Colonic mucosa (tissue), 4 donors: ENCODE measurements around the gene KLF1. TPM values are rescaled to one million over a fixed set of nuclear protein-coding genes. Genes with fewer than 3 reads are reported as not detected.
A peak's percentile ranks its signal among the peaks of the same experiment; 100 is the strongest.
"Not testable (repeated sequence)": the region's sequence is repeated elsewhere in the genome, so short reads cannot be mapped to it uniquely, and the experiment has no call there.

Source experiments
- DNase-seq: peaks from one replicate; pipeline ENCODE4 v3.0.0-alpha.2; 2020
- H3K27ac ChIP-seq: fragments of 200-600 bp; one replicate; pipeline ENCODE4 v1.8.0; 2021
- H3K27me3 ChIP-seq: fragments of 200-600 bp; one replicate; pipeline ENCODE4 v1.8.0; 2021
- H3K36me3 ChIP-seq: fragments of 200-600 bp; one replicate; pipeline ENCODE4 v1.8.0; 2021
- H3K4me1 ChIP-seq: fragments of 200-600 bp; one replicate; pipeline ENCODE4 v1.8.0; 2021; ENCODE audit warnings: mild to moderate bottlenecking
- H3K4me3 ChIP-seq: fragments of 200-600 bp; one replicate; pipeline ENCODE4 v1.8.0; 2021
- H3K9ac ChIP-seq, 2 donors: one replicate each; pipeline ENCODE4 v1.7.0; 2013; ENCODE audit warnings: control low read depth in 2 of 2, low read depth in 2 of 2, low read length in 2 of 2
- H3K9me3 ChIP-seq: fragments of 200-600 bp; one replicate; pipeline ENCODE4 v1.8.0; 2021
- intact Hi-C: fragments of 100-400 bp; cut with DNase I; formaldehyde crosslinking; loops from one replicate; pipeline ENCODE4 v1.14.1; 2022
- total RNA-seq, 2 donors: library from RNA; stranded (reverse); fragmentation: NEBNext Ultra II Directional in 1 of 2; extraction: Animal tissue kit (Norgen Biotek cat#: 25700) in 1 of 2; gene quantifications; one replicate each; pipeline ENCODE4 v1.2.1, GENCODE V29; 2021
- TF ChIP-seq, protein P1 (sequence below): fragments of 200-600 bp; IDR thresholded peaks from one replicate; pipeline ENCODE4 v1.8.0; 2022; ENCODE audit warnings: antibody characterized with exemption, mild to moderate bottlenecking
- donor health status: healthy.
- donor health status: DM: no; HTN: no; CAD: no.
- donor health status: DM: no; HTN: no; CAD: no.

Gene KLF1
- total RNA-seq, 2 donors from 2014 or later, result 0.25 TPM; not detected in 1

DNA sequence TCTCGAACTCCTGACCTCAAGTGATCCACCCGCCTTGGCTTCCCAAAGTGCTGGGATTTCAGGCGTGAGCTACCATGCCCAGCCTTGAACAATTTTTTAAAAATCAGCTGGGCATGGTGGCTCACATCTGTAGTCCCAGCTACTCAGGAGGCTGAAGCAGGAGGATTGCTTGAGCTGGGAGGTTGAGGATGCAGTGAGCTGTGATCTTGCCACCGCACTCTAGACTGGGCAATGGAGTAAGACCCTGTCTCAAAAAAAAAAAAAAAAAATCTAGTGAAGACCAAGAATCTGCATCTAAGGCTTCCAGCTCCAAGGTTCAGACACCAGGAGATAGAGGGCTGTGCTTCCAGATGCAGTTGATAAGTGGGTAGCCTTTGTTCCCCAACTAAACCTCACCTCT is 22.9 kb downstream of the KLF1 start:
- Histone ChIP-seq H3K4me3 (no peak overlapping the region), H3K9me3 (no peaks in the 10 kb centered on the region), H3K9ac (no peak overlapping the region), H3K27me3 (no peaks in the 10 kb centered on the region), H3K27ac (no peak overlapping the region), H3K4me1 (peaks cover 11% of the 10 kb centered on the region), H3K36me3 (no peaks in the 10 kb centered on the region)
- TF ChIP-seq, protein P1, sequence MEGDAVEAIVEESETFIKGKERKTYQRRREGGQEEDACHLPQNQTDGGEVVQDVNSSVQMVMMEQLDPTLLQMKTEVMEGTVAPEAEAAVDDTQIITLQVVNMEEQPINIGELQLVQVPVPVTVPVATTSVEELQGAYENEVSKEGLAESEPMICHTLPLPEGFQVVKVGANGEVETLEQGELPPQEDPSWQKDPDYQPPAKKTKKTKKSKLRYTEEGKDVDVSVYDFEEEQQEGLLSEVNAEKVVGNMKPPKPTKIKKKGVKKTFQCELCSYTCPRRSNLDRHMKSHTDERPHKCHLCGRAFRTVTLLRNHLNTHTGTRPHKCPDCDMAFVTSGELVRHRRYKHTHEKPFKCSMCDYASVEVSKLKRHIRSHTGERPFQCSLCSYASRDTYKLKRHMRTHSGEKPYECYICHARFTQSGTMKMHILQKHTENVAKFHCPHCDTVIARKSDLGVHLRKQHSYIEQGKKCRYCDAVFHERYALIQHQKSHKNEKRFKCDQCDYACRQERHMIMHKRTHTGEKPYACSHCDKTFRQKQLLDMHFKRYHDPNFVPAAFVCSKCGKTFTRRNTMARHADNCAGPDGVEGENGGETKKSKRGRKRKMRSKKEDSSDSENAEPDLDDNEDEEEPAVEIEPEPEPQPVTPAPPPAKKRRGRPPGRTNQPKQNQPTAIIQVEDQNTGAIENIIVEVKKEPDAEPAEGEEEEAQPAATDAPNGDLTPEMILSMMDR, result no peak
- intact Hi-C loops, result no loop called here
- DNase-seq, result no peak

DNA sequence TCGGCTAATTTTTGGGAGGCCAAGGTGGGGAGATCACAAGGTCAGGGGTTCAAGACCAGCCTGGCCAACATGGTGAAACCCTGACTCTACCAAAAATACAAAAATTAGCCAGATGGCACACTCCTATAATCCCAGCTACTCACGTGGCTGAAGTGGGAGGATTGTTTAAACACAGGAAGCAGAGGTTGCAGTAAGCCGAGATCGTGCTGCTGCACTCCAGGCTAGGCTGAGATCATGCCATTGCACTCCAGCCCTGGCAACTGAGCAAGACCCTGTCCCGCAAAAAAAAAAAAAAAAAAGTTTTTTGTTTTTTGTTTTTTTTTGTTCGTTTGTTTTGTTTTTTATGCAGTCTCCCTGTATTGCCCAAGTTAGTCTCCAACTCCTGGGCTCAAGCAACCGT is 27.5 kb downstream of the KLF1 start:
- no peaks in the 10 kb centered on the region for H3K9me3 ChIP-seq
- no peak for DNase-seq
- intact Hi-C loops, result no loop called here

DNA sequence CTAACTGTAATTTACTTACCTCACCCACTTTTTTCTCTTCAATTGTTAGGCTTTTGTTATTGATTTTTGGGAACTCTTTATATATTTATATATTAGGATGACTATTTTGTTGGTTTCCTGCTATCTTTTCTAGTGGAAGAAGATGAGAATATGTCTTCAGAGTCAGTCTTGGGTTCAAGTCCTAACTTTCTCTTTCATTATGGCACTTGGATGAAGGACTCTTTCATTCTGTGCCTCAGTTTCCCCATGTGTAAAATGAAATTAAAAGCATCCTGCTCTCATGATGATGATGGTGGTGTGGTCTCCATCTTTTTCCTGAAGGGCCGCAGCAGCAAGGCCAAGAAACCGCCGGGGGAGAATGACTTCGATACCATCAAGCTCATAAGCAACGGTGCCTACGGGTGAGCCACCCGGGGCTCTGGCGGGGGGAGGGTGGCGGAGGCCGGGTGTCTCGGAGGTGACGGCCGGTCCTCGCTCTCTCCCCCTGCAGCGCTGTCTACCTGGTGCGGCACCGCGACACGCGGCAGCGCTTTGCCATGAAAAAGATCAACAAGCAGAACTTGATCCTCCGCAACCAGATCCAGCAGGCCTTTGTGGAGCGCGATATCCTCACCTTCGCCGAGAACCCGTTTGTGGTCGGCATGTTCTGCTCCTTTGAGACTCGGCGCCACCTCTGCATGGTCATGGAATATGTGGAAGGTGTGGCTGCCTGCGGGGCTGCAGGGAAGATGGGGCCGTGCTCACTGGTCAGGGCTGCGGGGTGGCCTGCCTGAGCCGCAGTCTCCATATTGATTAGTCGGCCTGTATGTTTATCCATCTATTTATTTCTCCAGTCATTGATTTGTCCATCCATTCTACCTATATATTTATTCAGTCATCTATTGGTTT is 28.7 kb downstream of the KLF1 start:
- intact Hi-C loops, result no loop called here

More for the DNA sequence above, 27.5 kb downstream of the KLF1 start:
- H3K27me3 ChIP-seq, result no peaks in the 10 kb centered on the region
- no peaks in the 10 kb centered on the region for H3K4me1 ChIP-seq
- H3K9ac ChIP-seq, result no peak overlapping the region
- TF ChIP-seq, protein P1, result no peak
- H3K27ac ChIP-seq, result no peak overlapping the region
- H3K36me3 ChIP-seq, result no peaks in the 10 kb centered on the region
- H3K4me3 ChIP-seq, result no peak overlapping the region

DNA sequence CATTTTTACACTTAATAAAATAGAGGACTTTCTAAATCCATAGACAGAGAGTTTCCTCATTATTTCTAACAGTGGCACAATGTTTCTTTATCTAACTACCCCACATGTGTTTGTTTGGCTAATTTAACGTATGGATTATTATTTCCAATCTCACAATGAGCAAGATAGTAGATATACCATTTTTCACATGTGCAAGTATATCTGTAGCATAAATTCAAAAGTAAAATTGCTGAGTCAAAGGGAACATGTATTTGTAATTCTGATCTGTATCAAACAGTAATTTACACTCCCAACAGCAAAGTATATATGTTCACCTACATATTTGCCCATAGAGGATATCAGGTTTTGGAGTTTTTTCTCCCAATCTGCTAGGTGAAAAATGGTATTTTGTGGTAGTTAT is 30.3 kb downstream of the KLF1 start:
- TF ChIP-seq, protein P1, result no peak

More for the DNA sequence above, 28.7 kb downstream of the KLF1 start:
- Histone ChIP-seq H3K4me1 (no peaks in the 10 kb centered on the region), H3K9me3 (no peaks in the 10 kb centered on the region), H3K27me3 (no peaks in the 10 kb centered on the region), H3K36me3 (no peaks in the 10 kb centered on the region), H3K9ac (no peak overlapping the region), H3K4me3 (no peak overlapping the region), H3K27ac (no peak overlapping the region)
- TF ChIP-seq, protein P1, result no peak
- DNase-seq, result no peak

DNA sequence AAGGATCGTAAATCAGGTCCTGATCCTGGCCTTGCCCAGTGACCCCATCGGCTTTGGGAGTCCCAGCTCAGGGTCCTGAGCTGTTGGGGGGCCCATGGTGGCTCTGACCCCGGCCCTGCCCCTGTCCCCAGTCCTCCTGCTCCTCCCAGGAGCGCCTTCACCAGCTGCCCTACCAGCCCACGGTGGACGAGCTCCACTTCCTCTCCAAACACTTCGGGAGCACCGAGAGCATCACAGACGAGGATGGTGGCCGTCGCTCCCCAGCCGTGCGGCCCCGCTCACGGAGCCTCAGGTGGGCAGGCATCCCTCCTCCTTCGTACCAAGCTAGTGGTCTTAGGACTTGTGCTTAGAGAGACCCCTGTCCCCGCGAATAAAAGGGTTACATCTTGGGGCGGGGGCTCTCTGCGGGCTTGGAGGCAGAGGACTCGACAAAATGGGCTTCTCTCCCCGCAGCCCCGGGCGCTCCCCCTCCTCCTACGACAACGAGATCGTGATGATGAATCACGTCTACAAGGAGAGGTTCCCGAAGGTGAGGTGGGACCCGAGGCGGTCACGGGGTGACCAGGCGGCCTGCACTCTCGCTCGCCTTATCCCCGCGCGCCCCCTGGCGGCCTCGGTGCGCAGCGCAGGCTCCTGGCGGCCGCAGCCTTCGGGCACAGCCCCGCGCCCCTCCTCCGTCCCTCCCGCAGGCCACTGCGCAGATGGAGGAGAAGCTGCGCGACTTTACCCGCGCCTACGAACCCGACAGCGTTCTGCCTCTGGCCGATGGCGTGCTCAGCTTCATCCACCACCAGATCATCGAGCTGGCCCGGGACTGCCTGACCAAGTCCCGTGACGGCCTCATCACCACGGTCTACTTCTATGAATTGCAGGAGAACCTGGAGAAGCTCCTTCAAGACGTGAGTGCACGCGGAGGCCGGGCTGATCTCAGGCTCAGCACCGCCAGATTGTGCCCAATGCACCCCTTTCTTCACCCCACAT is 39.6 kb downstream of the KLF1 start:
- no peak overlapping the region for H3K27ac ChIP-seq
- no peaks in the 10 kb centered on the region for H3K36me3 ChIP-seq
- peak overlapping the region in 1 of 2 donors; percentile 28 for H3K9ac ChIP-seq
- intact Hi-C loops, result loop anchor here (2.0 kb wide), 1 partner anchor 85 kb away; no protein-coding TSS in a partner anchor
- H3K9me3 ChIP-seq, result no peaks in the 10 kb centered on the region
- H3K4me3 ChIP-seq, result no peak overlapping the region
- TF ChIP-seq, protein P1, result peak; percentile 99
- H3K27me3 ChIP-seq, result no peaks in the 10 kb centered on the region
- peak; percentile 86 for DNase-seq
- no peaks in the 10 kb centered on the region for H3K4me1 ChIP-seq

More for the DNA sequence above, 30.3 kb downstream of the KLF1 start:
- no peaks in the 10 kb centered on the region for H3K9me3 ChIP-seq
- no peak overlapping the region for H3K27ac ChIP-seq
- no peak for DNase-seq
- no peak overlapping the region for H3K4me3 ChIP-seq
- H3K4me1 ChIP-seq, result no peaks in the 10 kb centered on the region
- no peak overlapping the region for H3K9ac ChIP-seq
- H3K36me3 ChIP-seq, result no peaks in the 10 kb centered on the region
- intact Hi-C loops, result no loop called here
- no peaks in the 10 kb centered on the region for H3K27me3 ChIP-seq

DNA sequence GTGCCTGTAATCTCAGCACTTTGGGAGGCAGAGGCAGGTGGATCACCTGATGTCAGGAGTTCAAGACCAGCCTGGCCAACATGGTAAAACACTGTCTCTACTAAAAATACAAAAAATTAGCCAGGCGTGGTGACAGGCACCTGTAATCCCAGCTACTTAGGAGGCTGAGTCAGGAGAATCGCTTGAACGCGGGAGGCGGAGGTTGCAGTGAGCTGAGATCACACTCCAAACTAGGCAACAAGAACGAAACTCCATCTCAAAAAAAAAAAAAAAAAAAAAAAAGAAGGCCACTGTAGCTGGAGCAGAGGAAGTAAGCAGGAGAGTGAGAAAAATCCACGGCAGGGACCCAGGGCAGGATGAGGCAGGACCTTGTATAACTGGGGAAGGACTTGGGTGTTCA is 40.4 kb downstream of the KLF1 start:
- intact Hi-C loops, result loop anchor here (2.0 kb wide), 1 partner anchor 84 kb away; no protein-coding TSS in a partner anchor
- H3K4me1 ChIP-seq, H3K36me3 ChIP-seq, DNase-seq, H3K4me3 ChIP-seq, H3K9me3 ChIP-seq, H3K9ac ChIP-seq, H3K27me3 ChIP-seq, H3K27ac ChIP-seq: not testable (repeated sequence)
